Vagina (tissue), 2 donors: ENCODE measurements around the gene TBC1D2. TPM values are rescaled to one million over a fixed set of nuclear protein-coding genes. Genes with fewer than 3 reads are reported as not detected.

Source experiments
- DNase-seq, 2 donors: peaks; one replicate each; pipeline ENCODE4 v3.0.0-alpha.2; 2017; ENCODE audit errors: extremely low spot score in 2 of 2
- H3K27ac ChIP-seq: fragments of 200-600 bp; sonication (generic); one replicate; pipeline ENCODE4 v1.5.1; 2019
- H3K27me3 ChIP-seq: fragments of 200-600 bp; sonication (generic); one replicate; pipeline ENCODE4 v1.5.1; 2019
- H3K36me3 ChIP-seq, 2 donors: fragments of 200-600 bp; sonication (generic); one replicate each; pipeline ENCODE4 v1.5.1; 2017 to 2019
- H3K4me1 ChIP-seq: fragments of 200-600 bp; sonication (generic); one replicate; pipeline ENCODE4 v1.5.1; 2019
- H3K4me3 ChIP-seq, 2 donors: fragments of 200-600 bp; sonication (generic); 1 replicate in 1 of 2; 2 replicates in 1 of 2; pipeline ENCODE4 v1.5.1; 2016 to 2019
- H3K9me3 ChIP-seq: fragments of 200-600 bp; sonication (generic); one replicate; pipeline ENCODE4 v1.5.1; 2019
- CTCF ChIP-seq, 3 experiments: fragments of 450-650 bp in 2 of 3; fragments of 200-600 bp in 1 of 3; sonication (generic) in 1 of 3; IDR thresholded peaks; one replicate each; pipeline ENCODE4 v1.5.1; 2017 to 2019; ENCODE audit warnings: antibody characterized with exemption in 3 of 3, mild to moderate bottlenecking in 2 of 3, moderate library complexity in 2 of 3
- POLR2A ChIP-seq, 2 donors: fragments of 450-650 bp; IDR thresholded peaks; one replicate each; pipeline ENCODE4 v1.6.1; 2017; ENCODE audit warnings: antibody characterized with exemption in 2 of 2, mild to moderate bottlenecking in 2 of 2, moderate library complexity in 2 of 2
- POLR2AphosphoS5 ChIP-seq, 2 donors: sonication (generic); formaldehyde crosslinking; IDR thresholded peaks; one replicate each; pipeline ENCODE4 v1.9.0; 2017; ENCODE audit warnings: antibody characterized with exemption in 2 of 2, mild to moderate bottlenecking in 2 of 2, low read depth in 1 of 2; ENCODE audit not compliant: insufficient read depth in 1 of 2
- intact Hi-C: fragments of 100-400 bp; cut with DNase I; formaldehyde crosslinking; loops from one replicate; pipeline ENCODE4 v1.15.1; 2023
- total RNA-seq: library from RNA; depleted of rRNA; stranded (reverse); fragments of >200 nt; gene quantifications from one replicate; pipeline ENCODE4 v1.2.3, GENCODE V29; 2016

TBC1D2 gene
- total RNA-seq, 1 donor from 2014 or later, result 28.0 TPM

DNA sequence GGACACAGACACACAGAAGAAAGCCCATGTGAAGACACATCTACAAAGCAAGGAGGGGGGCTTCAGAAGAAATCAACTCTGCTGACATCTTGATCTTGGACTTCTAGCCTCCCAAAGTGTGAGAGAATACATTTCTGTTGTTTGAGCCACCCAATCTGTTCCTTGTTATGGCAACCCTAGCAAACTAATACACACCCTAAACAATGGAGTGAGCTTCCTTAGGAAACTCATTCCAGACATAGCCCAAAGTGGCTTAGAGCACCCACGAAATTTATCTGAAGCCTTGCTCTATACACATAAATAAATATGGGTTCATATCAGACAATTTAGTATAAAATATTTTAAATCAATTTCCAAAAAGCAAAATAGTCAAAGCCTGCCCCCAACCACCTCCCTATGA lies 7.6 kb upstream of the TBC1D2 start:
- intact Hi-C loops, result no loop called here
- Histone ChIP-seq H3K27me3 (no peaks in the 10 kb centered on the region), H3K9me3 (no peaks in the 10 kb centered on the region), H3K36me3 (no peaks in the 10 kb centered on the region), H3K4me1 (no peaks in the 10 kb centered on the region), H3K27ac (no peak overlapping the region), H3K4me3 (no peak overlapping the region)
- no peak for DNase-seq
- TF ChIP-seq CTCF (IDR thresholded peaks at IDR 0.05), result no peak
- no peak for TF ChIP-seq POLR2AphosphoS5 (IDR thresholded peaks at IDR 0.05; ENCODE audit: insufficient read depth in 1 of 2, low read depth in 1 of 2)
- no peak for TF ChIP-seq POLR2A (IDR thresholded peaks at IDR 0.05)

DNA sequence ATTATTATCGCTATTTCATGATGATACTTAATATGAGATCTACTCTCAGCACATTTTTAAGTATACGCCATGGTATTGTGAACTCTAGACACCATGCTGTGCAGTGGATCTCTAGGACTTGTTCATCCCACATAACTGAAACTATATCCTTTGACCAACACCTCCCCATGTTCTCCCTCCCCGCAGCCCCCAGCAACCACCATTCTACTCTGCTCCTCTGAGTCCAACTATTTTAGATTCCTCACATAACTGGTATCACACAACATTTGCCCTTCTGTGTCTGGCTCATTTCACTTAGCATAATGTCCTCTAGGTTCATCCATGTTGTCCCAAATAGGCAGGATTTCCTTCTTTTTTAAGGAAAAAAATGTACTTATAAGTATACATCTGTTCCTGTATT lies 6.6 kb upstream of the TBC1D2 start:
- DNase-seq, result no peak
- intact Hi-C loops, result no loop called here

GRCh38 chr9:98260635-98261034 lies 5.2 kb upstream of the TBC1D2 start:
- intact Hi-C loops, result no loop called here
- Histone ChIP-seq H3K4me1 (peaks cover 7% of the 10 kb centered on the region), H3K27ac (no peak overlapping the region), H3K4me3 (no peak overlapping the region), H3K36me3 (no peaks in the 10 kb centered on the region), H3K9me3 (no peaks in the 10 kb centered on the region), H3K27me3 (no peaks in the 10 kb centered on the region)
- TF ChIP-seq POLR2AphosphoS5 (IDR thresholded peaks at IDR 0.05; ENCODE audit: insufficient read depth in 1 of 2, low read depth in 1 of 2), result no peak
- TF ChIP-seq POLR2A (IDR thresholded peaks at IDR 0.05), result no peak
- no peak for TF ChIP-seq CTCF (IDR thresholded peaks at IDR 0.05)
- DNase-seq, result no peak

More for the DNA sequence above, 6.6 kb upstream of the TBC1D2 start:
- Histone ChIP-seq H3K27me3 (no peaks in the 10 kb centered on the region), H3K4me3 (no peak overlapping the region), H3K4me1 (peaks cover under 1% of the 10 kb centered on the region), H3K36me3 (no peaks in the 10 kb centered on the region), H3K27ac (no peak overlapping the region), H3K9me3 (no peaks in the 10 kb centered on the region)
- no peak for TF ChIP-seq CTCF (IDR thresholded peaks at IDR 0.05)
- no peak for TF ChIP-seq POLR2AphosphoS5 (IDR thresholded peaks at IDR 0.05; ENCODE audit: insufficient read depth in 1 of 2, low read depth in 1 of 2)
- TF ChIP-seq POLR2A (IDR thresholded peaks at IDR 0.05), result no peak

DNA sequence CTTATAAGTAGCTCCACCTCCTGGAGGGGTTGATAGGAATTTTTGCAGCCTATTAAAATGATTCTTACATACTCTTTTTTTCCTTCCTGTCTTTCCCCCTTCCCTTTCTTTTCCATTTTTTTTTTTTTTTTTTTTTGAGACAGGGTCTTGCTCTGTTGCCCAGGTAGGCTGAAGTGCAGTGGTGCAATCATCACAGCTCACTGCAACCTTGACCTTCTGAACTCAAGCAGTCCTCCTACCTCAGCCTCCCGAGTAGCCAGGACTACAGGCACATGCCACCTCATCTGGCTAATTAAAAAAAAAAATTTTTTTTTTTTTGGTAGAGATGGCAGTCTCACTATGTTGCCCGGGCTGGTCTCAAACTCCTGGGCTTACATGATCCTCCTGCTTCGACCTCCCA lies 4.3 kb upstream of the TBC1D2 start:
- Histone ChIP-seq H3K4me3 (no peak overlapping the region), H3K4me1 (peaks cover 10% of the 10 kb centered on the region), H3K36me3 (no peaks in the 10 kb centered on the region), H3K27me3 (no peaks in the 10 kb centered on the region), H3K9me3 (no peaks in the 10 kb centered on the region), H3K27ac (no peak overlapping the region)
- intact Hi-C loops, result no loop called here
- DNase-seq, result no peak
- TF ChIP-seq POLR2AphosphoS5 (IDR thresholded peaks at IDR 0.05; ENCODE audit: insufficient read depth in 1 of 2, low read depth in 1 of 2), result no peak
- no peak for TF ChIP-seq CTCF (IDR thresholded peaks at IDR 0.05)
- no peak for TF ChIP-seq POLR2A (IDR thresholded peaks at IDR 0.05)

- Histone ChIP-seq H3K27ac (peak overlapping the region; percentile 93), H3K36me3 (no peaks in the 10 kb centered on the region), H3K4me3 (peak overlapping the region; percentile 82 to 87), H3K9me3 (no peaks in the 10 kb centered on the region), H3K27me3 (no peaks in the 10 kb centered on the region), H3K4me1 (peaks cover 38% of the 10 kb centered on the region)
- no peak for TF ChIP-seq POLR2AphosphoS5 (IDR thresholded peaks at IDR 0.05; ENCODE audit: insufficient read depth in 1 of 2, low read depth in 1 of 2)
- no peak for TF ChIP-seq POLR2A (IDR thresholded peaks at IDR 0.05)
- no peak for TF ChIP-seq CTCF (IDR thresholded peaks at IDR 0.05)
- intact Hi-C loops, result no loop called here
- DNase-seq, result no peak
Observed at GRCh38 chr9:98256756-98257155, 1.3 kb upstream of the TBC1D2 start.
